Measurements from ENCODE around the gene CFAP300. TPM values are rescaled to one million over a fixed set of nuclear protein-coding genes. Genes with fewer than 3 reads are reported as not detected.

Gene CFAP300
- total RNA-seq, 2 donors from 2014 or later: 0.52 TPM; not detected in 1

GRCh38 chr11:102111787-102112508 lies 64.7 kb downstream of the CFAP300 start:
- Histone ChIP-seq H3K27ac (peak overlapping the region; percentile 88 to 98 (median 92)), H3K4me3 (peak overlapping the region; percentile 37 to 93), H3K9me3 (no peaks in the 10 kb centered on the region), H3K4me1 (peaks cover 46% of the 10 kb centered on the region), H3K36me3 (replicated peaks in 1 of 2; ENCODE audit: insufficient read depth in 1 of 2, low read depth in 2 of 2) (no peaks in the 10 kb centered on the region), H3K27me3 (no peaks in the 10 kb centered on the region)
- DNase-seq (peak; percentile 47 to 67 (median 56)), ATAC-seq (peak; percentile 52)
- 1 to 2% methylated on average over 20 of the region's 20 CpGs for WGBS, 2 donors
- peak in 1 of 7 experiments; percentile 18 for TF ChIP-seq CTCF (IDR thresholded peaks at IDR 0.05)
- TF ChIP-seq POLR2A (IDR thresholded peaks at IDR 0.05): peak; percentile 33 to 71 (median 66)
- intact Hi-C loops (cut with DNase I): no loop called here

DNA sequence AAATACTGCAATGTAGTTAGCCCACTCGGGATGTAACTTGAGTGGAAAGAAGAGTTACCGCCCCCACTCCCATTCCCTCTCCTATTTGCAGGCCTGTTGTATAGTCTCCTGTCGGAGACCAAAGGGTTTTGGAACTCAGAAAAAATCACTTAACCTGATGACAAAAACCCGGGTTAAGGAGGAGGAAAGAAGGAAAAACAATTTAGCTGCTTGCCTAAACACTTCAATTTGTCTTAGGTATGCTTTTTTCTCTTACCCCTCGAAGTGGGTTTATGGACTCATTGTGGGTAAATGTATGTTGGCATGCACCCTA lies 65.2 kb downstream of the CFAP300 start:
- DNase-seq (no peak), ATAC-seq (no peak)
- Histone ChIP-seq H3K4me1 (peaks cover 51% of the 10 kb centered on the region), H3K4me3 (peak overlapping the region in 1 of 2 donors; percentile 93), H3K27ac (peak overlapping the region; percentile 88 to 98 (median 92)), H3K27me3 (no peaks in the 10 kb centered on the region), H3K9me3 (no peaks in the 10 kb centered on the region), H3K36me3 (replicated peaks in 1 of 2; ENCODE audit: insufficient read depth in 1 of 2, low read depth in 2 of 2) (no peaks in the 10 kb centered on the region)
- TF ChIP-seq CTCF (IDR thresholded peaks at IDR 0.05) (no peak), POLR2A (IDR thresholded peaks at IDR 0.05) (no peak)
- intact Hi-C loops (cut with DNase I): no loop called here
- WGBS, 2 donors: 21 to 40% methylated on average over 5 of the region's 5 CpGs

- WGBS, 2 donors: 71 to 77% methylated on average over 4 of the region's 4 CpGs
- intact Hi-C loops (cut with DNase I): no loop called here
- TF ChIP-seq CTCF (IDR thresholded peaks at IDR 0.05) (no peak), POLR2A (IDR thresholded peaks at IDR 0.05) (no peak)
Measured at GRCh38 chr11:102114032-102114431, 66.8 kb downstream of the CFAP300 start.

DNA sequence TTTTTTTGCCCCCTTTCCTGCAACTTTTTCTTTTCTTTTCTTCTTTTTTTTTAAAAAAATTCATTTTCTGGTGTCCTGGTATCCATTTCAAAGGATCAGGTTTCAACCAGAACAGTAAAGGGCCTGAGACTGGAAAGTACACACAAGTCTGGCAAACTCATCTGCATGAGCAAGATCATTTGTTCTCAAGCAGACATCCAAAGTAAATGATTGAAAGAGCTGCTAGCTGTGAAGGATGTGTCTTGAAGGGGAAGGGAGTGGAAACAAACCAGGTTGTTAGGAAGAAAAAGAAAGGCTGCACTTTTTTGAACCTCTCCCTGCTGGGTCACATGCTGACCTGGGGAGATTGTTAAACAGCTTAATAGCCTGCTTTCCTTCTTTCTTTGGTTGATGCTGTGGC lies 68.3 kb downstream of the CFAP300 start:
- peak overlapping the region in 3 of 4 donors; percentile 43 to 68 (median 45) for H3K27ac ChIP-seq
- H3K4me1 ChIP-seq: peaks cover 45% of the 10 kb centered on the region
- no peak overlapping the region for H3K4me3 ChIP-seq
- TF ChIP-seq POLR2A (IDR thresholded peaks at IDR 0.05): no peak
- ATAC-seq (peak; percentile 39), DNase-seq (peak in 3 of 4 donors; percentile 17 to 58 (median 18))
- no peaks in the 10 kb centered on the region for H3K27me3 ChIP-seq
- no peaks in the 10 kb centered on the region for H3K36me3 ChIP-seq (replicated peaks in 1 of 2; ENCODE audit: insufficient read depth in 1 of 2, low read depth in 2 of 2)
- no peaks in the 10 kb centered on the region for H3K9me3 ChIP-seq
- intact Hi-C loops (cut with DNase I): no loop called here

More at GRCh38 chr11:102114032-102114431, 66.8 kb downstream of the CFAP300 start:
- H3K36me3 ChIP-seq (replicated peaks in 1 of 2; ENCODE audit: insufficient read depth in 1 of 2, low read depth in 2 of 2): no peaks in the 10 kb centered on the region
- no peak for ATAC-seq
- H3K4me1 ChIP-seq: peaks cover 51% of the 10 kb centered on the region
- no peak overlapping the region for H3K4me3 ChIP-seq
- H3K9me3 ChIP-seq: no peaks in the 10 kb centered on the region
- H3K27me3 ChIP-seq: no peaks in the 10 kb centered on the region
- DNase-seq: no peak
- H3K27ac ChIP-seq: no peak overlapping the region

GRCh38 chr11:102116453-102117205 lies 69.4 kb downstream of the CFAP300 start:
- Histone ChIP-seq H3K9me3 (no peaks in the 10 kb centered on the region), H3K36me3 (replicated peaks in 1 of 2; ENCODE audit: insufficient read depth in 1 of 2, low read depth in 2 of 2) (no peaks in the 10 kb centered on the region), H3K27me3 (no peaks in the 10 kb centered on the region), H3K4me3 (no peak overlapping the region), H3K27ac (peak overlapping the region in 3 of 4 donors; percentile 43 to 68 (median 45)), H3K4me1 (peaks cover 45% of the 10 kb centered on the region)
- no peak for TF ChIP-seq POLR2A (IDR thresholded peaks at IDR 0.05)
- TF ChIP-seq CTCF (IDR thresholded peaks at IDR 0.05): no peak
- DNase-seq (no peak), ATAC-seq (no peak)
- 31% methylated on average over 2 of the region's 2 CpGs for WGBS, 2 donors
- intact Hi-C loops (cut with DNase I): no loop called here

Measured in body of pancreas (tissue), 4 donors.